Mucosa of stomach (tissue), 1 donor: ENCODE results near the gene ITGA2B.
"Not testable (repeated sequence)": the region's sequence is repeated elsewhere in the genome, so short reads cannot be mapped to it uniquely, and the experiment has no call there.

Experiments used
- H3K27me3 ChIP-seq: one replicate; pipeline ENCODE4 v1.7.0; 2013; ENCODE audit warnings: mild to moderate bottlenecking, low read length; ENCODE audit not compliant: control insufficient read depth, insufficient read depth
- H3K36me3 ChIP-seq: one replicate; pipeline ENCODE4 v1.7.0; 2013; ENCODE audit warnings: low read length; ENCODE audit not compliant: control insufficient read depth, insufficient read depth
- H3K4me1 ChIP-seq: one replicate; pipeline ENCODE4 v1.7.0; 2013; ENCODE audit warnings: mild to moderate bottlenecking, low read length; ENCODE audit not compliant: control insufficient read depth, insufficient read depth
- H3K4me3 ChIP-seq: one replicate; pipeline ENCODE4 v1.7.0; 2013; ENCODE audit warnings: low read length
- H3K9ac ChIP-seq: one replicate; pipeline ENCODE4 v1.7.0; 2013; ENCODE audit warnings: mild to moderate bottlenecking, low read length, moderate library complexity
- H3K9me3 ChIP-seq: one replicate; pipeline ENCODE4 v1.7.0; 2013; ENCODE audit warnings: mild to moderate bottlenecking, low read length, moderate library complexity; ENCODE audit not compliant: control insufficient read depth
- donor health status: Pancreatic carcinoma.

Gene ITGA2B

DNA sequence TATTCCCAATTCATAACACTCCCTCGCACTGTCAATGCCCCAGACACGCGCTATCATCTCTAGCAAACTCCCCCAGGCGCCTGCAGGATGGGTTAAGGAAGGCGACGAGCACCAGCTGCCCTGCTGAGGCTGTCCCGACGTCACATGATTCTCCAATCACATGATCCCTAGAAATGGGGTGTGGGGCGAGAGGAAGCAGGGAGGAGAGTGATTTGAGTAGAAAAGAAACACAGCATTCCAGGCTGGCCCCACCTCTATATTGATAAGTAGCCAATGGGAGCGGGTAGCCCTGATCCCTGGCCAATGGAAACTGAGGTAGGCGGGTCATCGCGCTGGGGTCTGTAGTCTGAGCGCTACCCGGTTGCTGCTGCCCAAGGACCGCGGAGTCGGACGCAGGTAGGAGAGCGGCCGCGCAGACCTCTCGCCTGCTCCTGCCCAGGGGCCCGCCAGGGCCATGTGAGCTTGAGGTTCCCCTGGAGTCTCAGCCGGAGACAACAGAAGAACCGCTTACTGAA is 44.5 kb downstream of the ITGA2B start, which contains the start of gene GRN:
TSS of gene GRN (plus strand) at position 364 of the 515 bp plus-strand sequence. CDS start 3,863 bp downstream, outside the sequence.
- peak within 1 kb of the TSS; percentile 96 for H3K9ac ChIP-seq
- no peaks in the 10 kb centered on the region for H3K36me3 ChIP-seq
- peak within 1 kb of the TSS; percentile 88 for H3K4me3 ChIP-seq
- peaks cover 15% of the 10 kb centered on the region for H3K4me1 ChIP-seq
- H3K27me3 ChIP-seq = no peaks in the 10 kb centered on the region
- H3K9me3 ChIP-seq = no peaks in the 10 kb centered on the region

DNA sequence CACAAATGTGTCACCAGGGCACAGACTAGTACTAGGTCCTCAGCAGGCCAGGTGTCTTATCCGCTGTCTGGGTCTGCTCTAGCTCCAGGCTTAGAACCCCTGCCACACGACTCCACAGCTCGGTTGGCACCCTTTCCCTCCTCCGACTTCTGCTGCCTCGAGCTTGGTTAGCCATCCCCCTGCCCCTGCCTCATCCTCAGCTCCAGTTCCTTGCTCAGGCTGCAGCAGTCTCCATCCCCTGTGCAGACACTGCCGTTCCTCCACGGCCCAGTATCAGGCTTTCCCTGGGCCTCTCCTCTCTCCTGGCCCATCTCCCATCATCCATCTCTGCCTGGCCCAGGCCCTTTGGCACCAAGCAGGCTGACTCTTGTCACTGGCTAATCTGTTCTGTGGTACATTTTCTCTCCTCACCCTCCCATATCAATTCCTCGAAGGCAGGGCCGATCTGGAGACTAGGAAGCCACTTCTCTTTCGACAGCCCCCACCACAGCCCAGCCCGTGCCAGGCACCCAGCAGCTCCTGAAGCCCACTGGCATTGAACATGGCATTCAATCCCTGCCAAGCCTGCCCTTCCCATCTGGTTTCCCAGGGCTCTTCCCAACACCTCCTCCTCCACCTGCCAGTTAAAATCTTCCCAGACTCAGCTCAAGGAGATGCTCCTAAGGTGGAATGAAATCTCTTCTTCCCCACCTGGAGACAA is 45.8 kb downstream of the ITGA2B start:
- H3K9me3 ChIP-seq = no peaks in the 10 kb centered on the region
- no peak overlapping the region for H3K4me3 ChIP-seq
- no peaks in the 10 kb centered on the region for H3K27me3 ChIP-seq
- H3K9ac ChIP-seq = no peak overlapping the region
- H3K36me3 ChIP-seq = no peaks in the 10 kb centered on the region
- H3K4me1 ChIP-seq = peaks cover 15% of the 10 kb centered on the region

DNA sequence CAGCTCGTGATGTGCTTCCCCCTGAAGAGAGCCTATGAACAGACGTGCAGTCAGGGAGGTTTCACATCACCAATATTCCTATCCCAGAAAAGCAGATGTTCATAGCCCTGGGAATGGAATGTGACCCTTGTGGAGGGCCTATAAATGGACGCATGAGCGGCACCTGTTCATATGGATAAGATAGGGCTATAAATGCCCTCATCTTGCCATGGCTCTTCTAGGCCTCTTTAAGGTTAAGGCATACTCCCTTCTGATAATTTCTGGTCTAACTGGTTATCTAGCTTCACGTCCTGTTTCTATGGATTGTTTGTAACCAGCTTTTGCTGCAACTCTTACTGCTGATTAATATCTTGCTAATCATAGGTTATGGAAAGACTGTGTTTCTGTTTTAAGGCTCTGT is 48.9 kb downstream of the ITGA2B start:
- not testable (repeated sequence) for H3K27me3 ChIP-seq, H3K4me3 ChIP-seq, H3K9ac ChIP-seq, H3K9me3 ChIP-seq, H3K36me3 ChIP-seq, H3K4me1 ChIP-seq

GRCh38 chr17:44338702-44339101 is 50.7 kb downstream of the ITGA2B start:
- no peaks in the 10 kb centered on the region for H3K4me1 ChIP-seq
- no peak overlapping the region for H3K9ac ChIP-seq
- H3K9me3 ChIP-seq = no peaks in the 10 kb centered on the region
- no peak overlapping the region for H3K4me3 ChIP-seq
- peaks cover 3% of the 10 kb centered on the region for H3K27me3 ChIP-seq
- no peaks in the 10 kb centered on the region for H3K36me3 ChIP-seq

DNA sequence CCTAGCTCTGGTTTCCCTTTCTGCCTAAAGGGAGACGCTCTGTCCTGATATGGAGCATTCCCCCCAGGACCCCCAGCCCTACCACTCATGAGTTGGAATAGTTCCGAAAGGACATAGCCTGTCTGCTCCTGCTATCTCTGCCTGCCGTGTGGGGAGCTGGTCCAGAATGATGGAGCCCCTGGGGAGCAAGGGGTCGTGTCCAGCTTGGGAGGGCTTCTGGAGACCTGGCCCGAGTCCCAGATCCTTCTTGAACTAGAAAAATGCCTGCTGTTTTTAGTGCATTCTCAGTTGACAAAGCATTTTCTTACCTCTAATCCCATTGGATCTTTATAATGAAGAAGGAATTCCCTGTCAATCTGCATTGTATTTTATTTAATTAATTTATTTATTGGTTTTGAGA is 53.5 kb downstream of the ITGA2B start:
- Histone ChIP-seq H3K27me3 (peaks cover 3% of the 10 kb centered on the region), H3K4me1 (peaks cover 4% of the 10 kb centered on the region), H3K9ac (no peak overlapping the region), H3K9me3 (no peaks in the 10 kb centered on the region), H3K36me3 (no peaks in the 10 kb centered on the region), H3K4me3 (no peak overlapping the region)

DNA sequence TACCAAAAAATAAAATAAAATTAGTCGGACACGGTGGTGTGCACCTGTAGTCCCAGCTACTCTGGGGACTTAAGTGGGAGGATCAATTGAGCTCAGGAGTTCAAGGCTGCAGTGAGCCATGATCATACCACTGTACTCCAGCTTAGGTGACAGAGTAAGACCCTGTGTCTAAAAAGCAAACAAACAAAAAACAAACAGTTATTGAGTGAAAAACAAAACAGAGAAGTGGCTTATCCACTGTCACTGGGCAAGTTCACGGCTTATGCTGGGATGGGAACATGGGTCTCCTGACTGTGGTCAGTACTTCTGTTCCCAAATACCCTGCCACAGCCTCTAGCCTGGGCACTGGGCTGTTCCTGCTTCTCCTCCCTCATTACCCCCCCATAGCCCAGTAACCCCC is 53.9 kb downstream of the ITGA2B start:
- Histone ChIP-seq H3K9me3 (no peaks in the 10 kb centered on the region), H3K27me3 (peaks cover 3% of the 10 kb centered on the region), H3K4me1 (peaks cover 4% of the 10 kb centered on the region)

GRCh38 chr17:44334727-44335126 is 54.7 kb downstream of the ITGA2B start:
- H3K9ac ChIP-seq = no peak overlapping the region
- H3K27me3 ChIP-seq = peaks cover 3% of the 10 kb centered on the region
- H3K36me3 ChIP-seq = no peaks in the 10 kb centered on the region
- H3K9me3 ChIP-seq = no peaks in the 10 kb centered on the region
- H3K4me1 ChIP-seq = peaks cover 4% of the 10 kb centered on the region
- no peak overlapping the region for H3K4me3 ChIP-seq

More for the DNA sequence above, 53.9 kb downstream of the ITGA2B start:
- Histone ChIP-seq H3K36me3 (no peaks in the 10 kb centered on the region), H3K9ac (no peak overlapping the region), H3K4me3 (no peak overlapping the region)

DNA sequence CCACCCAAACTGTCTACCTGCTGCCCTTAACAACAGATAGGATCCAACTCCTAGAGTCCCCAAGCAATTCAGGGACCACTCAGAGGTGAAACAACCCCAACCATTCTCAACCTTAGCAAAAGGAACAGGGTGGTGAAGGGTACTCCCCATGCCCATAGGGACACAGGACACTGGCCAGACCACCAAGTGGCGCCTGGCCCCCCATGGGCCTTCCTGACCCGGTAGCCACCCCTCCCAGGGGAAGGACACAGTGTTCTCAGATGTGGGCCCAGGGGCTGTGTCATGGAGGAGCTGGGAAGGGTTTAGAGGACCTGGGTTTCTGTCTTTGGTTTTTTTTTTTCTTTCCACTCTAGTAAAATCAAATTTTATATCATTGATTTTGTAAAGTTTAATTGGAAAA is 55.1 kb downstream of the ITGA2B start:
- peaks cover 3% of the 10 kb centered on the region for H3K27me3 ChIP-seq
- no peak overlapping the region for H3K9ac ChIP-seq
- no peak overlapping the region for H3K4me3 ChIP-seq
- peaks cover 4% of the 10 kb centered on the region for H3K4me1 ChIP-seq
- H3K36me3 ChIP-seq = no peaks in the 10 kb centered on the region
- H3K9me3 ChIP-seq = no peaks in the 10 kb centered on the region

DNA sequence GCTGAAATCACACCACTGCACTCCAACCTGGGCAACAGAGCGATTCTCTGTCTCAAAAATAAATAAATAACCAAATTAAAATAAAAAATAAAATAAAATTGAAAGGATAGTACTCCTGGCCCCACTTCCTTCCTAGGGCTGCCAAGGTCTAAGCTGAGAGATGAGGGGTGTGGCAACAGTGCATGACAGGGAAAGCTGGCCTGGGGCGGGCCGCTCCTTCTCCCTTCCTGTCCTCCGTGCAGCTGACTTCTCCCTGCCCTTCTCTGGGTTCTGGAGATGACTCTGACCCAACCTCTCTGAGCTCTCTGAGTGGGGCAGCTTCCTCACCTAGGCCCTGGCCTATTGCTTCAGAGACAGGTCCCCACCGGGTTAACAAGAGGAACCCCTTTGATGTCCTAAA is 56.1 kb downstream of the ITGA2B start:
- Histone ChIP-seq H3K9me3 (no peaks in the 10 kb centered on the region), H3K36me3 (no peaks in the 10 kb centered on the region), H3K4me1 (peaks cover 4% of the 10 kb centered on the region), H3K9ac (no peak overlapping the region), H3K4me3 (no peak overlapping the region), H3K27me3 (peaks cover 3% of the 10 kb centered on the region)

DNA sequence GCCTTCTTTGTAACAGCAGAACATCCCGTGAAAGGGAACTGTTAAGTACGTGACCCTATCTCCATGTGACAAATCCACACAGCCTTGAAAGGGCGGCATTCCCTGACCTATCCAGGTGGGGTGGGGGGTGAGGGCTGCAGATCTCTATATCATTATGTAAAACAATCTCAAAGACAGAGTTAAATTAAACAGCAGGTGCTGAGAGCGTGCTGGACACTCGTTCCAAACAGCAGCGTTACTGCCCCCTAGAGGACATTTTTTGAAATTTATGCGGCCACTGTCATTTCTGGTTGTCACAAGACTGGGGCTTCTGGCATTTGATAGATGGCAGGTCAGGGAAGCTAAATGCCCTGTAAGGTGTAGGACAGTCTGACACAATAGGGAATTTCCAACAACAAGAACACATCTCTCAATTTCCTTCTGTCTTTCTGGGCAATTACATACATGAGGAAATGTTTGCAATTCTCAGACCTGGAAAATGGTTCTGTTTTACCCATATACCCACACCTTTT is 58.1 kb downstream of the ITGA2B start:
- no peaks in the 10 kb centered on the region for H3K9me3 ChIP-seq
- H3K4me1 ChIP-seq = peaks cover 9% of the 10 kb centered on the region
- no peak overlapping the region for H3K9ac ChIP-seq
- peaks cover 3% of the 10 kb centered on the region for H3K27me3 ChIP-seq
- no peak overlapping the region for H3K4me3 ChIP-seq
- H3K36me3 ChIP-seq = no peaks in the 10 kb centered on the region

- not testable (repeated sequence) for H3K4me1 ChIP-seq, H3K9ac ChIP-seq, H3K4me3 ChIP-seq, H3K36me3 ChIP-seq, H3K9me3 ChIP-seq, H3K27me3 ChIP-seq
These were observed 59.2 kb downstream of the ITGA2B start for GRCh38 chr17:44330263-44330662.

DNA sequence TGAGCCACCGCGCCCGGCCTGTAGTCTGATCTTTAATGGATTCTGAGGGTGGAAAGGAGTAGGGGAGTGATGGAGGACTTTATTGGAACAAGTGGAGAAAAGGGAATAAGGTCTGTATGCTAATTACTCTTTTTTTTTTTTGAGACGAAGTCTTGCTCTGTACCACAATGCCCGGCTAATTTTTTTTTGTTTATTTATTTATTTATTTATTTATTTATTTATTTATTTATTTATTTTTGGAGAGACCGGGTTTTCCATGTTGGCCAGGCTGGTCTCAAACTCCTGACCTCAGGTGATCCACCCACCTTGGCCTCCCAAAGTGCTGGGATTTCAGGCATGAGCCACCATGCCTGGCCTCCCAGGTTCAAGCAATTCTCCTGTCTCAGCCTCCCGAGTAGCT is 59.9 kb downstream of the ITGA2B start:
- H3K4me3 ChIP-seq, H3K36me3 ChIP-seq, H3K9me3 ChIP-seq, H3K27me3 ChIP-seq, H3K9ac ChIP-seq: not testable (repeated sequence)
- peaks cover 12% of the 10 kb centered on the region for H3K4me1 ChIP-seq
